ENCODE results near the gene SOX21. TPM values are rescaled to one million over a fixed set of nuclear protein-coding genes. Genes with fewer than 3 reads are reported as not detected.

SOX21 gene
- total and polyA plus RNA-seq, 10 of the 15 experiments (the other 5 are each of a cell fraction or from before 2014, with no cell fraction given) = not detected

DNA sequence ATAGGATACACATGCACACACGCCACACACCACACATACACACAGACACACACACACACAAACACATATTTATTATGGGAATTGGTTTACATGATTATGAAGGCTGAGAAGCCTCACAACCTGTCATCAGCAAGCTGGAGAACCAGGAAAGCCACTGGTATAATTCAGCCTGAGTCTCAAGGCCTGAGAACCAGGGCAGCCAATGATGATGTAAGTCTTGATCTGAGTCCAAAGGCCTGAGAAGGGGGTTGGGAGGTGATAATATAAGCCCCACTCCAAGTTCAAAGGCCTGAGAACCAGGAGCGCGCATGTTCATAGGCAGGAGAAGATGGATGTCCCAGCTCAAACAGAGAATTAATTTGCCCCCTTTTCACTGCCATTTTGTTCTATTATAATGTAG is 18.7 kb upstream of the SOX21 start:
- FAIRE-seq (no peak), ATAC-seq (no peak), DNase-seq (ENCODE audit: low read depth, low spot score) (no peak)
- Histone ChIP-seq H3K4me1 (ENCODE audit: control insufficient read depth, insufficient read depth, low read length) (no peaks in the 10 kb centered on the region), H2AFZ (ENCODE audit: control insufficient read depth, low read depth, low read length) (no peak overlapping the region), H3K4me2 (ENCODE audit: control insufficient read depth, insufficient read depth) (no peak overlapping the region), H3K27me3 (replicated peaks in 1 of 2; ENCODE audit: control insufficient read depth in 2 of 2, insufficient read depth in 2 of 2, low read length in 1 of 2) (no peaks in the 10 kb centered on the region), H3K9ac (ENCODE audit: control insufficient read depth, insufficient read depth, low read length) (no peak overlapping the region), H3K4me3 (no peak overlapping the region), H4K20me1 (ENCODE audit: control insufficient read depth, insufficient read depth) (no peaks in the 10 kb centered on the region), H3K9me3 (replicated peaks; ENCODE audit: control insufficient read depth, insufficient read depth, low read length) (no peaks in the 10 kb centered on the region; the same call in 2 of the 3 replicates), H3K79me2 (ENCODE audit: control insufficient read depth, insufficient read depth, low read length) (no peaks in the 10 kb centered on the region), H3K36me3 (ENCODE audit: control insufficient read depth in 2 of 2, insufficient read depth in 2 of 2, low read length in 1 of 2) (no peaks in the 10 kb centered on the region), H3K27ac (ENCODE audit: control insufficient read depth, insufficient read depth) (no peak overlapping the region)
- RAD21 ChIA-PET (ENCODE audit: unreplicated experiment) = no interaction called here
- BruUV-seq (replicated peaks) = no TSS peak
- 60% methylated on average over 3 of the region's 3 CpGs for WGBS (ENCODE audit: insufficient coverage, insufficient replicate concordance, low lambda C conversion rate, missing lambda C conversion rate)
- SMC1A ChIA-PET (ENCODE audit: uncharacterized antibody, unreplicated experiment) = no interaction called here
- CTCF ChIA-PET = no interaction called here
- intact Hi-C loops (cut with micrococcal nuclease; ENCODE audit: unreplicated experiment) (no loop called here), in situ Hi-C loops (cut with MboI) (no loop called here)
- POLR2A ChIA-PET = no interaction called here
- TF ChIP-seq BMI1 (IDR thresholded peaks at IDR 0.05; ENCODE audit: borderline replicate concordance) (no peak), MEF2A (IDR thresholded peaks at IDR 0.05; ENCODE audit: insufficient read depth, low read depth, low read length) (no peak), SUPT20H (IDR thresholded peaks at IDR 0.05; ENCODE audit: borderline replicate concordance, control insufficient read depth, low read depth, low read length) (no peak), CEBPB (IDR thresholded peaks at IDR 0.05; ENCODE audit: borderline replicate concordance in 1 of 2, low read depth in 2 of 2, low read length in 2 of 2) (no peak), NFYA (IDR thresholded peaks at IDR 0.05; ENCODE audit: borderline replicate concordance, low read depth, low read length) (no peak), POLR2A (IDR thresholded peaks at IDR 0.05; ENCODE audit: low read depth, low read length) (no peak), PAX5 (IDR thresholded peaks at IDR 0.05; ENCODE audit: borderline replicate concordance, low read depth, low read length) (no peak), WRNIP1 (IDR thresholded peaks at IDR 0.05; ENCODE audit: borderline replicate concordance, low read depth, low read length) (no peak), ZBTB11 (CRISPR knock-in tag; IDR thresholded peaks at IDR 0.05) (no peak), CTCF (IDR thresholded peaks at IDR 0.05 in 2 of 3, conservative IDR thresholded peaks at IDR 0.05 in 1 of 3; ENCODE audit: control insufficient read depth in 2 of 3, extremely low read depth in 1 of 3, insufficient read depth in 1 of 3, low read depth in 3 of 3, low read length in 3 of 3) (no peak), RELA (IDR thresholded peaks at IDR 0.05; ENCODE audit: borderline replicate concordance, partially characterized antibody) (no peak), ZNF384 (IDR thresholded peaks at IDR 0.05; ENCODE audit: borderline replicate concordance, low read depth, low read length) (no peak), ETV6 (conservative IDR thresholded peaks at IDR 0.05 in 1 of 2, IDR thresholded peaks at IDR 0.05 in 1 of 2; ENCODE audit: borderline replicate concordance in 1 of 2, low read depth in 1 of 2) (no peak), CREB1 (IDR thresholded peaks at IDR 0.05; ENCODE audit: low read depth) (no peak)
- TF ChIP-seq, protein P1, sequence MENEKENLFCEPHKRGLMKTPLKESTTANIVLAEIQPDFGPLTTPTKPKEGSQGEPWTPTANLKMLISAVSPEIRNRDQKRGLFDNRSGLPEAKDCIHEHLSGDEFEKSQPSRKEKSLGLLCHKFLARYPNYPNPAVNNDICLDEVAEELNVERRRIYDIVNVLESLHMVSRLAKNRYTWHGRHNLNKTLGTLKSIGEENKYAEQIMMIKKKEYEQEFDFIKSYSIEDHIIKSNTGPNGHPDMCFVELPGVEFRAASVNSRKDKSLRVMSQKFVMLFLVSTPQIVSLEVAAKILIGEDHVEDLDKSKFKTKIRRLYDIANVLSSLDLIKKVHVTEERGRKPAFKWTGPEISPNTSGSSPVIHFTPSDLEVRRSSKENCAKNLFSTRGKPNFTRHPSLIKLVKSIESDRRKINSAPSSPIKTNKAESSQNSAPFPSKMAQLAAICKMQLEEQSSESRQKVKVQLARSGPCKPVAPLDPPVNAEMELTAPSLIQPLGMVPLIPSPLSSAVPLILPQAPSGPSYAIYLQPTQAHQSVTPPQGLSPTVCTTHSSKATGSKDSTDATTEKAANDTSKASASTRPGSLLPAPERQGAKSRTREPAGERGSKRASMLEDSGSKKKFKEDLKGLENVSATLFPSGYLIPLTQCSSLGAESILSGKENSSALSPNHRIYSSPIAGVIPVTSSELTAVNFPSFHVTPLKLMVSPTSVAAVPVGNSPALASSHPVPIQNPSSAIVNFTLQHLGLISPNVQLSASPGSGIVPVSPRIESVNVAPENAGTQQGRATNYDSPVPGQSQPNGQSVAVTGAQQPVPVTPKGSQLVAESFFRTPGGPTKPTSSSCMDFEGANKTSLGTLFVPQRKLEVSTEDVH (IDR thresholded peaks at IDR 0.05; ENCODE audit: low read depth, partially characterized antibody) = no peak

Data from GM12878 (cell line).